ENCODE measurements around the gene SAMD15.
"Not testable (repeated sequence)": the region's sequence is repeated elsewhere in the genome, so short reads cannot be mapped to it uniquely, and the experiment has no call there.

Gene SAMD15

GRCh38 chr14:77375973-77376770 is 1.0 kb upstream of the SAMD15 start:
- DNase-seq (ENCODE audit: low read depth): no peak

GRCh38 chr14:77377502-77377844 is 294 bp downstream of the SAMD15 start:
- DNase-seq (ENCODE audit: low read depth): no peak

- DNase-seq (ENCODE audit: low read depth): no peak
Measured at GRCh38 chr14:77378701-77379100, 1.5 kb downstream of the SAMD15 start.

- no peak for DNase-seq (ENCODE audit: low read depth)
Measured at GRCh38 chr14:77390188-77390587, 13.0 kb downstream of the SAMD15 start.

GRCh38 chr14:77400216-77400615 is 23.0 kb downstream of the SAMD15 start:
- no peak for DNase-seq (ENCODE audit: low read depth)

GRCh38 chr14:77403768-77404167 is 26.6 kb downstream of the SAMD15 start:
- DNase-seq (ENCODE audit: low read depth): no peak

GRCh38 chr14:77406086-77406485 is 28.9 kb downstream of the SAMD15 start:
- DNase-seq (ENCODE audit: low read depth): peak; percentile 63

GRCh38 chr14:77406718-77407117 is 29.5 kb downstream of the SAMD15 start:
- peak; percentile 98 for DNase-seq (ENCODE audit: low read depth)

GRCh38 chr14:77407158-77407557 is 30.0 kb downstream of the SAMD15 start:
- DNase-seq (ENCODE audit: low read depth): peak; percentile 86

- DNase-seq (ENCODE audit: low read depth): peak; percentile 75
Measured at GRCh38 chr14:77409131-77409533, 32.0 kb downstream of the SAMD15 start.

- DNase-seq (ENCODE audit: low read depth): not testable (repeated sequence)
Measured at GRCh38 chr14:77415403-77416030, 38.3 kb downstream of the SAMD15 start.

GRCh38 chr14:77416098-77416497 is 38.9 kb downstream of the SAMD15 start:
- not testable (repeated sequence) for DNase-seq (ENCODE audit: low read depth)

GRCh38 chr14:77416836-77417235 is 39.7 kb downstream of the SAMD15 start:
- DNase-seq (ENCODE audit: low read depth): no peak

GRCh38 chr14:77421201-77421600 is 44.0 kb downstream of the SAMD15 start:
- peak; percentile 8 for DNase-seq (ENCODE audit: low read depth)

GRCh38 chr14:77423423-77423822 is 46.2 kb downstream of the SAMD15 start, which contains the start of gene NOXRED1:
Gene NOXRED1 (minus strand): TSS chr14:77423523. CDS start chr14:77422889, 634 bp downstream.
- DNase-seq (ENCODE audit: low read depth): no peak

- no peak for DNase-seq (ENCODE audit: low read depth)
Measured at GRCh38 chr14:77424862-77425261, 47.7 kb downstream of the SAMD15 start.

- DNase-seq (ENCODE audit: low read depth): no peak
Measured at GRCh38 chr14:77426396-77426795, 49.2 kb downstream of the SAMD15 start.

- DNase-seq (ENCODE audit: low read depth): no peak
Measured at GRCh38 chr14:77436042-77436441, 58.9 kb downstream of the SAMD15 start.

GRCh38 chr14:77438596-77438995 is 61.4 kb downstream of the SAMD15 start:
- DNase-seq (ENCODE audit: low read depth): no peak

GRCh38 chr14:77439861-77440260 is 62.7 kb downstream of the SAMD15 start:
- DNase-seq (ENCODE audit: low read depth): no peak

All from amniotic epithelial cell (primary cell).